PFSK-1 (cell line): ENCODE data around the gene NRP2.

Source experiments
- FOXP2 ChIP-seq: optimal IDR thresholded peaks from 2 replicates; pipeline ENCODE3; 2011; ENCODE audit warnings: borderline replicate concordance, control low read depth, inconsistent platforms; ENCODE audit not compliant: insufficient read depth; ENCODE audit errors: extremely low read length, extremely low read depth
- POLR2AphosphoS5 ChIP-seq: IDR thresholded peaks from 2 replicates; pipeline ENCODE4 v1.6.1; 2012; ENCODE audit warnings: low read depth, mild to moderate bottlenecking, control low read depth, low read length, moderate library complexity
- REST ChIP-seq, 2 experiments: IDR thresholded peaks; 2 replicates each; pipeline versions ENCODE4 v1.6.1 to v1.8.0; 2011 to 2012; ENCODE audit warnings: low read depth in 2 of 2, low read length in 2 of 2, control low read depth in 1 of 2, inconsistent platforms in 1 of 2, mild to moderate bottlenecking in 1 of 2, moderate library complexity in 1 of 2; ENCODE audit not compliant: insufficient read depth in 1 of 2
- SIN3A ChIP-seq: IDR thresholded peaks from 2 replicates; pipeline ENCODE4 v1.6.1; 2012; ENCODE audit warnings: mild to moderate bottlenecking, low read length, moderate library complexity, borderline replicate concordance; ENCODE audit not compliant: insufficient read depth
- TAF1 ChIP-seq: IDR thresholded peaks from 2 replicates; pipeline ENCODE4 v1.6.1; 2012; ENCODE audit warnings: low read length, control low read depth, borderline replicate concordance; ENCODE audit not compliant: insufficient read depth

- TF ChIP-seq POLR2AphosphoS5, result no peak
- no peak for TF ChIP-seq REST (IDR thresholded peaks at IDR 0.05; ENCODE audit: insufficient read depth in 1 of 2, low read depth in 2 of 2, low read length in 2 of 2)
- TF ChIP-seq FOXP2, result no peak
- TF ChIP-seq TAF1, result no peak
- TF ChIP-seq SIN3A, result no peak
These were observed 42.8 kb downstream of the NRP2 start for GRCh38 chr2:205725059-205725458.
